Measurements from ENCODE around the gene FUT3. TPM values are rescaled to one million over a fixed set of nuclear protein-coding genes. Genes with fewer than 3 reads are reported as not detected.
A peak's percentile ranks its signal among the peaks of the same experiment; 100 is the strongest.

Gene FUT3
- total RNA-seq, 1 experiment from 2014 or later: 2.6 TPM

DNA sequence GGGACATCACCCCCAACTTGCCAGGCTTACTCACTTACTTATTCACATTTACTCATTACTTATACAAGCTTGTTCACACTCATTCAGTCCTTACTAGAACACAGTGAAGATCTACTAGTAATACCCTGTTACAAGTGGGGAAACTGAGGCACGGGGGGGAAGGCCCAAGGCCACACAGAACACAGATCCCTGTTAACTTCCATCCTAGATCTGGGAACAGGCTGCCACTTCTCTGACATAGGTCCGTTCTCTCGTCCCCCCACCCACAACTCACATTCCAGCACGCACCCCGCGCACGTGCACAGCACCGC, 47.9 kb downstream of the FUT3 start:
- no peak for DNase-seq (ENCODE audit: low read depth, low spot score)
- intact Hi-C loops (cut with micrococcal nuclease): no loop called here
- Histone ChIP-seq H3K27ac (ENCODE audit: low read depth, low read length) (peak overlapping the region; percentile 7; the same call in 1 of the 2 replicates), H3K9ac (ENCODE audit: low read length) (peak overlapping the region; percentile 47), H3K27me3 (ENCODE audit: insufficient read depth, low read length) (no peaks in the 10 kb centered on the region), H3K36me3 (ENCODE audit: control insufficient read depth in 1 of 2, insufficient read depth in 2 of 2, low read length in 2 of 2) (no peaks in the 10 kb centered on the region), H3K9me2 (ENCODE audit: insufficient read depth) (no peaks in the 10 kb centered on the region), H3K4me3 (replicated peaks in 1 of 2; ENCODE audit: low read depth in 1 of 2, low read length in 2 of 2) (peak overlapping the region in 1 of 2 experiments; percentile 48; a peak in 2 of 4 replicates), H3K4me1 (ENCODE audit: control insufficient read depth in 1 of 2, insufficient read depth in 2 of 2, low read length in 2 of 2) (peaks cover 5 to 24% of the 10 kb centered on the region in 2 experiments), H4K20me1 (ENCODE audit: insufficient read depth) (no peaks in the 10 kb centered on the region), H2AFZ (ENCODE audit: low read depth, low read length, poor library complexity, severe bottlenecking) (peak overlapping the region; percentile 80), H3K79me2 (ENCODE audit: insufficient read depth, low read length) (no peaks in the 10 kb centered on the region), H3K9me3 (ENCODE audit: control insufficient read depth in 1 of 2, insufficient read depth in 1 of 2, low read depth in 1 of 2, low read length in 2 of 2) (no peaks in the 10 kb centered on the region), H3K4me2 (ENCODE audit: low read length) (peak overlapping the region; percentile 91)
- ATAC-seq: no peak
- no peak for TF ChIP-seq ZFX (IDR thresholded peaks at IDR 0.05)
- no TSS peak for BruUV-seq (replicated peaks)
- ChIA-PET POLR2A (interaction anchor here (0.6 to 1.7 kb wide), 6 partner anchors 12 to 114 kb away, joined by 3 to 22 read pairs (median 6); partner anchors contain the start of genes DUS3L and RPL36), RAD21 (ENCODE audit: low non-redundant PET in 1 of 2, low total read pairs in 2 of 2, uncharacterized antibody in 2 of 2, unreplicated experiment in 2 of 2) (interaction anchor here (0.8 to 1.8 kb wide), 9 partner anchors 9 to 219 kb away, joined by 3 to 10 read pairs (median 4); partner anchors contain the start of genes NDUFA11 (in 1 of the 2) and RANBP3 (in 1 of the 2)), CTCF (interaction anchor here (0.6 to 2.2 kb wide), 40 partner anchors 7 to 570 kb away, joined by 3 to 49 read pairs (median 4); partner anchors contain the start of genes ALKBH7, CATSPERD, DUS3L and FUT5)

DNA sequence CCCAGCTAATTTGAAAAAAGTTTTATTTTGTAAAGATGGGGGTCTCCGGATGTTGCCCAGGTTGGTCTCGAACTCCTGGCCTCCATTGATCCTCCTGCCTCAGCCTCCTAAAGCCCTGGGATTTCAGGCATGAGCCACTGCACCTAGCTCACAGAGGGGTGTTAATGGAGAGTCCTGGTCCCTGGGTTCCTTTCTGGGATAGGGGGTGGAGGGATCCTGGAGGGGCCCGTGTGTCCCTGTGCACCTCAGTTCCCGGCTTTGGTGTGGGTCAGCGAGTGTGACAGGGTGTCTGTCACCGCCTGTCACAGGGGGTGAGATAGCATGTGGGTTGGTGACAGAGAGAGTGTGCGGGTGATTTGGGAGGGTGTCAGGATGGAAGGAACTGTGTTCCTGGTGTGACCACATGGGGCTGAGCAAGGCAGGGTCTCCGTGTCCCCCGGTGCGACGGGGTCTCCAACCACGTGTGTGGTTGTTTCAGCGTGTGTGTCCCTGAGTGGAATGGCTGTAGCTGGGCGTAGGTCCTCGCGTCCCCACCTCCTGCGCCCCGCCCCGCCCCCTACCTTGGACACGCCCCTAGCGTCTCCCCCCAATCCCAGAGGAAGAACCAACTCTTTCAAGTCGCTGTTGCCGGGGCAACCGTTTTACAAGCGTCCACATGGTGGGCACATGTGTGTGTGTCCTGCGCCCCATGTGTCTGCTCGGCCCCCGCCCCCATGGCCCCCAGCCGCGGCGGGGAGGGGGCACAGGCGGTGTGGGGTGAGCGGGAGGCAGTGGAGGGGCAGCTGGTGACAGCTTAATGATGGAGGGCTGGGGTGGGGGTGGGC, 49.2 kb downstream of the FUT3 start:
- no peak for ATAC-seq
- TF ChIP-seq YY1 (IDR thresholded peaks at IDR 0.05; ENCODE audit: extremely low read depth, insufficient replicate concordance, low read depth, low read length) (no peak), SP1 (IDR thresholded peaks at IDR 0.05; ENCODE audit: low read depth) (no peak)
- Histone ChIP-seq H3K9me3 (ENCODE audit: control insufficient read depth in 1 of 2, insufficient read depth in 1 of 2, low read depth in 1 of 2, low read length in 2 of 2) (no peaks in the 10 kb centered on the region), H3K27ac (ENCODE audit: low read depth, low read length) (no peak overlapping the region), H3K79me2 (ENCODE audit: insufficient read depth, low read length) (no peaks in the 10 kb centered on the region), H3K4me3 (replicated peaks in 1 of 2; ENCODE audit: low read depth in 1 of 2, low read length in 2 of 2) (no peak overlapping the region), H3K4me1 (ENCODE audit: control insufficient read depth in 1 of 2, insufficient read depth in 2 of 2, low read length in 2 of 2) (peaks cover 5 to 24% of the 10 kb centered on the region in 2 experiments), H3K9me2 (ENCODE audit: insufficient read depth) (no peaks in the 10 kb centered on the region), H3K27me3 (ENCODE audit: insufficient read depth, low read length) (no peaks in the 10 kb centered on the region), H4K20me1 (ENCODE audit: insufficient read depth) (no peaks in the 10 kb centered on the region), H2AFZ (ENCODE audit: low read depth, low read length, poor library complexity, severe bottlenecking) (no peak overlapping the region), H3K4me2 (ENCODE audit: low read length) (no peak overlapping the region), H3K9ac (ENCODE audit: low read length) (no peak overlapping the region), H3K36me3 (ENCODE audit: control insufficient read depth in 1 of 2, insufficient read depth in 2 of 2, low read length in 2 of 2) (no peaks in the 10 kb centered on the region)
- CTCF ChIA-PET: no interaction called here
- no TSS peak for BruUV-seq (replicated peaks)
- POLR2A ChIA-PET: no interaction called here
- intact Hi-C loops (cut with micrococcal nuclease): no loop called here
- RAD21 ChIA-PET (ENCODE audit: low non-redundant PET in 1 of 2, low total read pairs in 2 of 2, uncharacterized antibody in 2 of 2, unreplicated experiment in 2 of 2): interaction anchor here in 1 of 2 experiments (0.6 kb wide), 1 partner anchor 65 kb away, joined by 3 read pairs; no protein-coding TSS in a partner anchor
- DNase-seq (ENCODE audit: low read depth, low spot score): no peak

Measured in HCT116 (cell line).